ENCODE results near the gene GAA. TPM values are rescaled to one million over a fixed set of nuclear protein-coding genes. Genes with fewer than 3 reads are reported as not detected.

Gene GAA
- total RNA-seq, 1 experiment from 2014 or later: 131 TPM

DNA sequence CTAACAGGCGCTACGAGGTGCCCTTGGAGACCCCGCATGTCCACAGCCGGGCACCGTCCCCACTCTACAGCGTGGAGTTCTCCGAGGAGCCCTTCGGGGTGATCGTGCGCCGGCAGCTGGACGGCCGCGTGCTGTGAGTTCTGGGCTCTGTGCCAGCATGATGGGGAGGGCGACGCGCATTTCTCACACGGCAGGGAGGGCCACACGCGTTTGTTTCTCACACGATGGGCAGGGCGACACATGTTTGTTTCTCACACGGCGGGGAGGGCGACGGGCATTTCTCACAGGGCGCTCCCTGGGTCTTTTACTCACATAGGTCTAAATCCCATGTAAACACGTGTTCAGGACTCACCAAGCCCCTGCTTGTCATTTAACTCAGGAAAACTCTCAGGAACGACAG lies 4.4 kb downstream of the GAA start:
- ChIA-PET POLR2A (no interaction called here), RAD21 (ENCODE audit: low non-redundant PET in 1 of 2, low total read pairs in 2 of 2, uncharacterized antibody in 2 of 2, unreplicated experiment in 2 of 2) (no interaction called here), CTCF (interaction anchor here (0.6 kb wide), 1 partner anchor 78 kb away, joined by 3 read pairs; no protein-coding TSS in a partner anchor)
- BruUV-seq (replicated peaks): no TSS peak
- H2AFZ ChIP-seq (ENCODE audit: low read depth, low read length, poor library complexity, severe bottlenecking): no peak overlapping the region
- no peak overlapping the region for H3K27ac ChIP-seq (ENCODE audit: low read depth, low read length)
- H3K4me3 ChIP-seq (replicated peaks in 1 of 2; ENCODE audit: low read depth in 1 of 2, low read length in 2 of 2): no peak overlapping the region
- no peak overlapping the region for H3K9ac ChIP-seq (ENCODE audit: low read length)
- H3K4me1 ChIP-seq (ENCODE audit: control insufficient read depth in 1 of 2, insufficient read depth in 2 of 2, low read length in 2 of 2): peaks cover 23 to 24% of the 10 kb centered on the region in 2 experiments
- no peaks in the 10 kb centered on the region for H4K20me1 ChIP-seq (ENCODE audit: insufficient read depth)
- H3K4me2 ChIP-seq (ENCODE audit: low read length): no peak overlapping the region
- H3K36me3 ChIP-seq (ENCODE audit: control insufficient read depth in 1 of 2, insufficient read depth in 2 of 2, low read length in 2 of 2): peaks cover 0 to 9% of the 10 kb centered on the region in 2 experiments; a peak in 2 of 4 replicates
- peaks cover 7% of the 10 kb centered on the region; the same call in 1 of the 2 replicates for H3K79me2 ChIP-seq (ENCODE audit: insufficient read depth, low read length)
- no peak for DNase-seq (ENCODE audit: low read depth, low spot score)
- no peaks in the 10 kb centered on the region for H3K9me3 ChIP-seq (ENCODE audit: control insufficient read depth in 1 of 2, insufficient read depth in 1 of 2, low read depth in 1 of 2, low read length in 2 of 2)
- H3K9me2 ChIP-seq (ENCODE audit: insufficient read depth): no peaks in the 10 kb centered on the region
- no peaks in the 10 kb centered on the region for H3K27me3 ChIP-seq (ENCODE audit: insufficient read depth, low read length)
- intact Hi-C loops (cut with micrococcal nuclease): no loop called here
- ATAC-seq: no peak
- TF ChIP-seq, protein P1, sequence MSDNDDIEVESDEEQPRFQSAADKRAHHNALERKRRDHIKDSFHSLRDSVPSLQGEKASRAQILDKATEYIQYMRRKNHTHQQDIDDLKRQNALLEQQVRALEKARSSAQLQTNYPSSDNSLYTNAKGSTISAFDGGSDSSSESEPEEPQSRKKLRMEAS (IDR thresholded peaks at IDR 0.05): no peak
- TF ChIP-seq EZH2 (IDR thresholded peaks at IDR 0.05) (no peak), CTCF (IDR thresholded peaks at IDR 0.05 in 2 of 3, conservative IDR thresholded peaks at IDR 0.05 in 1 of 3; ENCODE audit: borderline replicate concordance in 1 of 3, insufficient read depth in 1 of 3, low read depth in 2 of 3, low read length in 2 of 3) (no peak), POLR2AphosphoS5 (IDR thresholded peaks at IDR 0.05; ENCODE audit: low read depth, low read length) (no peak), ZNF274 (IDR thresholded peaks at IDR 0.05; ENCODE audit: low read depth, low read length) (no peak), ZFX (IDR thresholded peaks at IDR 0.05) (no peak), SRF (IDR thresholded peaks at IDR 0.05; ENCODE audit: low read depth) (no peak), TCF7L2 (IDR thresholded peaks at IDR 0.05; ENCODE audit: borderline replicate concordance, extremely low read depth, insufficient read depth, insufficient read length) (no peak), FOSL1 (IDR thresholded peaks at IDR 0.05; ENCODE audit: low read depth) (no peak), EGR1 (IDR thresholded peaks at IDR 0.05; ENCODE audit: low read depth) (no peak), CEBPB (IDR thresholded peaks at IDR 0.05; ENCODE audit: low read depth) (no peak)

Data from HCT116 (cell line).